ENCODE measurements around the gene TCF3.
"Not testable (repeated sequence)": the region's sequence is repeated elsewhere in the genome, so short reads cannot be mapped to it uniquely, and the experiment has no call there.

Gene TCF3

DNA sequence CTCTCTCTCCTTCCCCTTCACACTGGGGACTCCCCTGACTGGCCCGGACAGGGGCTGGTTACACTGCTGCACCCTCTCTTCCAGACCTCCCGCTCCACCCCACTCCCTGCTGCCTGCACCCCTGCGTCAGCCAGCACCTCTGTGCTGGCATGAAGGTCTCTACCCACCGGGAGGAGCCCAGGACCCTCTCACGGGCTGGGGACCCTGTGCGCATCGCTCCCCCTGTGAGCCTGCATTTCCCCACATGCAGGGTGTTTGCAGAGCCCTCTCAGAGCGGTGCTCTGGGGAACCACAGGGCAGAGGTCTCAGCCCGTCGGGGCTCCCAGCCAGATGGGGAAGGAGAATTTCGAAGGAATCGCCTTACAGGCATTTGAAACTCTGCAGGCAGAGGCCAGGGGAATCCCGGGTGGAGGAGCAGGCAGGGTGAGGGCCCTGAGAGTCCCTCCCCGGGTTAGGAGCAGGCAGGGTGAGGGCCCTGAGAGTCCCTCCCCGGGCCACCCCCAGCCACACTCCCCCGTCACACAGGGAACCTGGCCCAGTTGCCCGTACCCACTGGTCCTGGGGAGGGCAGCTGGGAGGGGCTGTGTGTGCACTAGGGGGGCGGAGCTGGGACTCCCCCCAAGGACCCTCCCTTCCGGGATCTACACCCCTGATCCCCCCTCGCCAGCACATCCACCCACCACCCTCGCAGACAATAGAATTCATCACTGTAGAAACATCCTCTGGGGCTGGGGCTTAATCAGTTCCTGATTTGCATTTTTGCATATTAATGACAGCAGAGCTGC, 16.3 kb upstream of the TCF3 start:
- no peak for TF ChIP-seq Cebpa-rat (IDR thresholded peaks at IDR 0.05)
- Histone ChIP-seq H3K4me1 (peaks cover 37 to 90% (median 79%) of the 10 kb centered on the region in 10 experiments), H3K27me3 (peaks cover 0 to 32% (median 0%) of the 10 kb centered on the region in 11 experiments; a peak in 7 of 22 replicates), H3K4me2 (peak overlapping the region; percentile 70 to 96 (median 87)), H3K4me3 (peak overlapping the region in 8 of 10 experiments; percentile 9 to 53 (median 30); a peak in 10 of 20 replicates), H3K9me3 (replicated peaks in 1 of 11) (no peaks in the 10 kb centered on the region), H3K27ac (peak overlapping the region in 6 of 11 experiments; percentile 12 to 57 (median 50); a peak in 9 of 22 replicates), H4K20me1 (peaks cover 0 to 4% (median 0%) of the 10 kb centered on the region in 11 experiments; a peak in 2 of 22 replicates), H3K9ac (peak overlapping the region in 8 of 11 experiments; percentile 4 to 66 (median 38); a peak in 12 of 22 replicates), H3K36me3 (no peaks in the 10 kb centered on the region)

DNA sequence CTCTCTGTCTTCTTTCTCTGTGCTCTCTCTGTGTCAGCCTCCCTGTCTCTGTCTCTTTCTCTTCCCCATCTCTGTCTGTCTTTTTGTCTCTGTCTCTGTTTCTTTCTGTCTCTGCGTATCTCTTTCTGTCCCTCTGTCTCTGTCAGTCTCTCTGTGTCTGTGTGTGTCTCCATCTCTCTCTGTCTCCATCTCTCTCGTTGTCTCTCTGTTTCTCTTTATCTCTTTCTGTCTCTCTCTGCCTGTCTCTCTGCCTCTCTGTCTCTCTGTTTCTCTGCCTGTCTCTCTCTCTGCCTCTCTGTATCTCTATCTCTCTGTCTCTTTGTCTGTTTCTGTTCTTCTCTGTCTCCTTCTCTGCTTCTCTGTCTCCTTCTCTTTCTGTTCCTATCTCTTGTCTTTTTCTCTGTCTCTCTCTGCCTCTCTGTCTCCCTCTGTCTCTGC, 15.7 kb upstream of the TCF3 start:
- Histone ChIP-seq H4K20me1 (peaks cover 0 to 4% (median 0%) of the 10 kb centered on the region in 11 experiments; a peak in 2 of 22 replicates), H3K27ac (peak overlapping the region in 5 of 11 experiments; percentile 12 to 57 (median 40); a peak in 8 of 22 replicates), H3K4me1 (peaks cover 42 to 90% (median 79%) of the 10 kb centered on the region in 10 experiments), H3K36me3 (no peaks in the 10 kb centered on the region), H3K9me3 (replicated peaks in 1 of 11) (no peaks in the 10 kb centered on the region), H3K27me3 (peaks cover 0 to 28% (median 0%) of the 10 kb centered on the region in 11 experiments; a peak in 7 of 22 replicates), H3K9ac (peak overlapping the region in 8 of 11 experiments; percentile 4 to 66 (median 38); a peak in 11 of 22 replicates), H3K4me3 (peak overlapping the region in 5 of 10 experiments; percentile 9 to 53 (median 25); a peak in 3 of 20 replicates), H3K4me2 (peak overlapping the region; percentile 70 to 96 (median 87))
- no peak for TF ChIP-seq Cebpa-rat (IDR thresholded peaks at IDR 0.05)

DNA sequence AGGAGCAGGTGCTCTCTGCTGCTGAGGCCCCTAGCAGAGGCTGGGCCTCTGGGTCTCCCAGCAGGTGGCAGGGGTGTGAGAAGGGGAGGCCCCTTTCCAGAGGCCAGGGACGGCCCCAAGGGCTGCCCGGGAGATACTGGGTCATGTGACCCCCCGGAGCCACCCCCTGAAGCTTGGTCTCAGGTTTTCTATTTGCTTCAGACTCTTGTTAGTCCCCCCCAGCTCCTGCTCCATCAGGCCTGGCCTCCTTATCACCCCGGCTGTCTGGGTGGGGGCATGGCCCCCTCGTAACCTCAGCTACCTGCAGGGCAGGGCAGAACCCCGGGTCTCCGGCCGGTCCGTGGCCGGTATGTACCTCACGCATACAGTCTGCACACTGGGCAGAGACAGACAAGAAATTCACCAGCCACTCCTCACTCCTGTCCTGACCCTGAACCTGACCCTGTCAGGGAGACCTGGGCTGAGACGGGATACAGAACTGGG, 13.2 kb upstream of the TCF3 start:
- H3K4me1 ChIP-seq = peaks cover 53 to 90% (median 81%) of the 10 kb centered on the region in 10 experiments

DNA sequence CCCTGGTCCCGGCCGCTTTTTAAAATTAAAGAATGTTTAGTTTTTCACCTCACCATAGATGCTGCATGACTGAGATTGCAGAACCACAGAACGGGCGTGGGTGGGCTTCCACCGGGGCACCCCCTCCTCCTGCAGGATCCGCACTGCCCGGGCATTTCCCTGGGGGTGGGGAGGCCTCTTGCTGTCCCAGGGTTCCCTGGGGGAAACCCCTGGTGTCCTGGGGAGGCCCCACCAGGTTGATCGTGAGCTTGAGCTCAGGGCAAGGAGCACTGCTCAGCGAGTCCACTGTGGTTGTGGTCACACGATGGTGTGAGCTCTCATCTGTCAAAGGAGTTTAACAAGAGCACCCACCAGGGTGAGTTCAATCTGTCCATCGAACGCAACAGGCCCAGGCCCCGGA, 11.4 kb upstream of the TCF3 start:
- H3K27me3 ChIP-seq = peaks cover 0 to 18% (median 0%) of the 10 kb centered on the region in 11 experiments; a peak in 6 of 22 replicates
- H3K9me3 ChIP-seq (replicated peaks in 1 of 11) = peaks cover 0 to 6% (median 0%) of the 10 kb centered on the region in 11 experiments; a peak in 1 of 22 replicates
- no peak for TF ChIP-seq Cebpa-rat (IDR thresholded peaks at IDR 0.05)
- peaks cover 0 to 4% (median 0%) of the 10 kb centered on the region in 11 experiments; a peak in 2 of 22 replicates for H4K20me1 ChIP-seq
- no peaks in the 10 kb centered on the region for H3K36me3 ChIP-seq
- H3K27ac ChIP-seq = peak overlapping the region in 3 of 11 experiments; percentile 23 to 35 (median 35); a peak in 3 of 22 replicates
- no peak overlapping the region for H3K4me3 ChIP-seq
- peak overlapping the region; percentile 32 to 95 (median 77) for H3K4me2 ChIP-seq
- H3K4me1 ChIP-seq = peaks cover 49 to 98% (median 90%) of the 10 kb centered on the region in 10 experiments
- H3K9ac ChIP-seq = peak overlapping the region in 3 of 11 experiments; percentile 21 to 26 (median 22); a peak in 5 of 22 replicates

More for the DNA sequence above, 13.2 kb upstream of the TCF3 start:
- H3K9me3 ChIP-seq (replicated peaks in 1 of 11) = peaks cover 0 to 6% (median 0%) of the 10 kb centered on the region in 11 experiments; a peak in 1 of 22 replicates
- H3K36me3 ChIP-seq = no peaks in the 10 kb centered on the region
- peak overlapping the region in 3 of 11 experiments; percentile 16 to 30 (median 20); a peak in 1 of 22 replicates for H3K9ac ChIP-seq
- no peak overlapping the region for H3K4me3 ChIP-seq
- H4K20me1 ChIP-seq = peaks cover 0 to 4% (median 0%) of the 10 kb centered on the region in 11 experiments; a peak in 2 of 22 replicates
- peak overlapping the region; percentile 31 to 96 (median 65); a peak in 20 of 22 replicates for H3K4me2 ChIP-seq
- peaks cover 0 to 19% (median 0%) of the 10 kb centered on the region in 11 experiments; a peak in 6 of 22 replicates for H3K27me3 ChIP-seq
- TF ChIP-seq Cebpa-rat (IDR thresholded peaks at IDR 0.05) = no peak
- H3K27ac ChIP-seq = 0 out of 22 replicates have a peak overlapping the region, but pooled peaks of 1 of the 11 experiments have one; percentile 4

DNA sequence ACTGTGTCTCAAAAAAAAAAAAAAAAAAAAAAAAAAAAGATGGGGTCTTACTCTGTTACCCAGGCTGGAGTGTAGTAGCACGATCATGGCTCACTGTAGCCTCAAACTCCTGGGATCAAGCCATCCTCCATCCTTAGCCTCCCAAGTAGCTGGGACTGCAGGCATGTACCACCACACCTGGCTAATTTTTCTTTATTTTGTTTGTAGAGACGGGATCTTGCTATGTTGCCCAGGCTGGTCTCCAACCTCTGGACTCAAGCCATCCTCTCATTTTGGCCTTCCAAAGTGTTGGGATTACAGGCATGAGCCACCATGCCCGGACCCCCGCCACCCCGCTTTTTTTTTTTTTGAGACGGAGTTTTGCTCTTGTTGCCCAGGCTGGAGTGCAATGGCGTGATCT, 10.8 kb upstream of the TCF3 start:
- H4K20me1 ChIP-seq; H3K36me3 ChIP-seq; H3K9me3 ChIP-seq (replicated peaks in 1 of 11); H3K27ac ChIP-seq; H3K4me3 ChIP-seq; H3K9ac ChIP-seq: not testable (repeated sequence)
- Histone ChIP-seq H3K27me3 (peaks cover 0 to 13% (median 0%) of the 10 kb centered on the region in 11 experiments; a peak in 5 of 22 replicates), H3K4me1 (peaks cover 48 to 98% (median 90%) of the 10 kb centered on the region in 10 experiments), H3K4me2 (peak overlapping the region in 10 of 11 experiments; percentile 32 to 95 (median 76); a peak in 16 of 22 replicates)

DNA sequence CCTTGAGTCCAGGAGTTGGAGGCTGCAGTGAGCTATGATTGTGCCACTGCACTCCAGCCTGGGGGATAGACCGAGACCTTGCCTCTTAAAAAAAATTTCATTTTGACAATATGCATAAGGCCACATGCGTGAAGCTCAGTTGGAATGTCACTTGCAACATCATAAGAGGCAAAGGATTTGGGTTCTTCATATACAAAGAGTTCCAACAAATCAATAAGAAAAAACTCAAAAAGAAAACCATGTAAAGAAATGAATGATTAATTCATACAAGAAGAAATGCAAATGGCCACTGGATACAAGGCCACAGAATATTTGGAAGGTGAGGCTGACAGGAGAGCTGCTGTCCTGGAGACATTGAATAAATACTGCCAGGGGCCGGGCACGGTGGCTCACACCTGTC, 9.6 kb upstream of the TCF3 start:
- peaks cover 46 to 98% (median 91%) of the 10 kb centered on the region in 10 experiments for H3K4me1 ChIP-seq
- peaks cover 0 to 3% (median 0%) of the 10 kb centered on the region in 11 experiments; a peak in 2 of 22 replicates for H3K27me3 ChIP-seq
- no peak overlapping the region for H3K9ac ChIP-seq
- peak overlapping the region in 2 of 11 experiments; percentile 72 to 81; a peak in 3 of 22 replicates for H3K27ac ChIP-seq
- TF ChIP-seq Cebpa-rat (IDR thresholded peaks at IDR 0.05) = no peak
- H3K9me3 ChIP-seq (replicated peaks in 1 of 11) = peaks cover 0 to 6% (median 0%) of the 10 kb centered on the region in 11 experiments; a peak in 1 of 22 replicates
- H3K4me3 ChIP-seq = no peak overlapping the region
- H3K4me2 ChIP-seq = peak overlapping the region; percentile 40 to 95 (median 81); a peak in 20 of 22 replicates
- no peaks in the 10 kb centered on the region for H4K20me1 ChIP-seq
- H3K36me3 ChIP-seq = no peaks in the 10 kb centered on the region

DNA sequence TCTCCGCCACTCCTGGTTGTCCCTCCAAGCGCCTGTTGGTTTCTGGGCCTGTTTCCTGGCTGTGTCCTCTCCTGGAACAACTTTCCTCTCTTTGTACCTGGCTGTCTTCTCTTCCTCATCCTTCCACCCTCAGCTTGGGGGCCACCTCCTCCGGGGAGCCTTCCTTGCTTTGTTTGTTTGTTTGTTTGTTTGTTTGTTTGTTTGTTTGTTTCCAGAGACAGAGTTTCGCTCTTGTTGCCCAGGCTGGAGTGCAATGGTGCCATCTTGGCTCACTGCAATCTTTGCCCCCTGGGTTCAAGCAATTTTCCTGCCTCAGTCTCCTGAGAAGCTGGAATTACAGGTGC, 6.6 kb upstream of the TCF3 start:
- Histone ChIP-seq H3K4me2 (peak overlapping the region in 8 of 11 experiments; percentile 64 to 95 (median 84); a peak in 14 of 22 replicates), H3K4me3 (no peak overlapping the region), H3K27ac (no peak overlapping the region), H4K20me1 (no peaks in the 10 kb centered on the region), H3K9ac (no peak overlapping the region), H3K27me3 (peaks cover 0 to 7% (median 0%) of the 10 kb centered on the region in 11 experiments; a peak in 1 of 22 replicates), H3K4me1 (peaks cover 59 to 100% (median 98%) of the 10 kb centered on the region in 10 experiments), H3K9me3 (replicated peaks in 1 of 11) (peaks cover 0 to 6% (median 0%) of the 10 kb centered on the region in 11 experiments; a peak in 1 of 22 replicates), H3K36me3 (no peaks in the 10 kb centered on the region)
- no peak for TF ChIP-seq Cebpa-rat (IDR thresholded peaks at IDR 0.05)
